ENCODE measurements around the gene UGP2.
"Not testable (repeated sequence)": the region's sequence is repeated elsewhere in the genome, so short reads cannot be mapped to it uniquely, and the experiment has no call there.

UGP2 gene

GRCh38 chr2:63841254-63842022 is at the start of gene UGP2:
TSS of gene UGP2 (plus strand) at chr2:63841896. CDS start at chr2:63842186, 290 bp downstream.
- peak; percentile 64 for DNase-seq (ENCODE audit: low read depth)

GRCh38 chr2:63792530-63792929 is 49.2 kb upstream of the UGP2 start:
- DNase-seq (ENCODE audit: low read depth): no peak

DNA sequence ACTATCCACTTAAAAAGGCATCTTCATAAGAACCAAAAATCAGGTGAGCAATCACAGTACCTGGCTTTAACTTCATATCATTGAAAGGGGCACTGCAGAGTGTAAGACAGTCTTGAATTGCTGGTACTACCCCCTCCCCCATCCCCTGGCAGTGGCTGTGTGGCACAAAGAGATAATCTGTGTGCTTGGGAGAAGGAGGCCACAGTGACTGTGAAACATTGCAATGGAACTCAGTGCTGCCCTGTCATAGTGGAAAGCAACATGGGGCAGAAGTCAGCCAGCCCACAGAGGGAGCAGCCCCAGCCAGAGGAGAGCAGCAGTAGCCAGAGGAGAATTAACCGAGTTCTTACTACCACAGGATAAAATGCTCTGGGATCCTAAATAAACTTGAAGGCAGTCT is 45.3 kb upstream of the UGP2 start:
- no peak for DNase-seq (ENCODE audit: low read depth)

GRCh38 chr2:63796796-63797195 is 44.9 kb upstream of the UGP2 start:
- no peak for DNase-seq (ENCODE audit: low read depth)

DNA sequence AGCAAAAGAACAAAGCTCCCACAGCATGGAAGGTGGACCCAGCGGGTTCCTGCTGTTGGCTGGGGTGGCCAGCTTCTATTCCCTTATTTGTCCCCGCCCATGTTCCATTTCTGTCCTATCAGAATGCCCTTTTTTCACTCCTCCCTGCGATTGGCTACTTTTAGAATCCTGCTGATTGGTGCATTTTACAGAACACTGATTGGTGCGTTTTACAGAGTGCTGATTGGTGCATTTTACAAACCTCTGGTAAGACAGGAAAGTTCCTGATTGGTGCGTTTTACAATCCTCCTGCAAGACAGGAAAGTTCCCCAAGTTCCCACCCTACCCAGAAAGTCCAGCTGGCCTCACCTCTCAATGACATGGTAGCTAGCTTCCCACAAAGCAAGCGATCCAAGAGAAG is 40.2 kb upstream of the UGP2 start:
- no peak for DNase-seq (ENCODE audit: low read depth)

GRCh38 chr2:63805412-63805811 is 36.3 kb upstream of the UGP2 start:
- DNase-seq (ENCODE audit: low read depth): no peak

DNA sequence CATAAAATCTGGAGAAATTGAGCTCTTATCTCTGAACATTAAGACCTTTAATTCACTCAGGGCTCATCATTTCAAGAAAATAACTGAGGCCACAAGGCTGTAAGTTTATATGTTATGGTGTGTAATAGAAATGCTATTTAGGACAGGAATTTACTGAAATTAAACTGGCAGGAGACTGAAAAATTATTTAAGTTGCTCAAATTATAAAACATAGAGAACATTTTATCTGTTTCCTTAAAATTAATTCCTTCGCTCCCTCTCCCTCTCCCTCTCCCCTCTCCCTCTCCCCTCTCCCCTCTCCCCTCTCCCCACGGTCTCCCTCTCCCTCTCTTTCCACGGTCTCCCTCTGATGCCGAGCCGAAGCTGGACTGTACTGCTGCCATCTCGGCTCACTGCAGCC is 33.7 kb upstream of the UGP2 start:
- not testable (repeated sequence) for DNase-seq (ENCODE audit: low read depth)

DNA sequence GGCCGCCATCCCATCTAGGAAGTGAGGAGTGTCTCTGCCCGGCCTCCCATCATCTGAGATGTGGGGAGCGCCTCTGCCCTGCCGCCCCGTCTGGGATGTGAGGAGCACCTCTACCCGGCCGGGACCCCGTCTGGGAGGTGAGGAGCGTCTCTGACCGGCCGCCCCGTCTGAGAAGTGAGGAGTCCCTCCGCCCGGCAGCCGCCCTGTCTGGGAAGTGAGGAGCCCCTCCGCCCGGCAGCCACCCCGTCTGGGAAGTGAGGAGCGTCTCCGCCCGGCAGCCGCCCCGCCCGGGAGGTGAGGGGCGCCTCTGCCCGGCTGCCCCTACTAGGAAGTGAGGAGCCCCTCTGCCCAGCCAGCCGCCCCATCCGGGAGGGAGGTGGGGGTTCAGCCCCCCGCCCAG is 32.8 kb upstream of the UGP2 start:
- DNase-seq (ENCODE audit: low read depth): not testable (repeated sequence)

DNA sequence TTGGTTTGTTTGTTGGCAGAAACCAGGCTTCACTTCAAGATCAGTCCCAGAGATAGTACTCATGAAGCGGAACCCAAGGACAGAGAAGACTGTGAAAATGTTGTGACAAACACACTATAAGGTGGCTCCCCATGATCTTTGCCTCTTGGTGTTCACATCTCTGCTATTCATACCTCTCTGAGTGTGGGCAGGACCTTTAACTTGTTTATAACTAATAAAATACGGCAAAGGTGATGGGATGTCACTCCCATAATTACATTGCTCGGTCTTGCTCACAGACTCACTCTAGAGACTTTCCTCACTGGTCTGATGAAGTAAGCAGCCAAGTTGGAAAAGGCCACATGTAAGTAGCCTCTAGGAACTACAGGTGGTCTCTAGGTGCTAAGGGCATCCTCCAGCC is 30.6 kb upstream of the UGP2 start:
- DNase-seq (ENCODE audit: low read depth): no peak

- not testable (repeated sequence) for DNase-seq (ENCODE audit: low read depth)
Observed at GRCh38 chr2:63811870-63812269, 29.8 kb upstream of the UGP2 start.

DNA sequence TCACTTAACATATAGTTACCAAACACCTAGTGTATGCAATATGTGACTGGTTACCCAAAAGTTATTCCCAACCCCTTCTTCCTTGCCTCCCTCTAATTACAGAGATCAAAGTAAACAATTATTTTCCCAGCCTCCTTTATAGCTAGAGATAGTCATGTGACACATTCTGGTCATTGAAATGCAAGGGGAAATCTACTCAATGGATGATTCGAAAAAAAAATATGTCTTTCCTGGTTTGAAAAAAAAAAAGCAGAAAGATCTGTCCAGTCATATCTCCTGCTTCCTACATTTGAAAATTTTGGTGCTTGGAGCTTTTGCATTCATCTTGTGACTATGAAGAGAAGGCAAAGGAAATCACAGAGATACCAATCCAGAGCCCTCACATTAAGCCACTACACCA is 27.6 kb upstream of the UGP2 start:
- DNase-seq (ENCODE audit: low read depth): no peak

DNA sequence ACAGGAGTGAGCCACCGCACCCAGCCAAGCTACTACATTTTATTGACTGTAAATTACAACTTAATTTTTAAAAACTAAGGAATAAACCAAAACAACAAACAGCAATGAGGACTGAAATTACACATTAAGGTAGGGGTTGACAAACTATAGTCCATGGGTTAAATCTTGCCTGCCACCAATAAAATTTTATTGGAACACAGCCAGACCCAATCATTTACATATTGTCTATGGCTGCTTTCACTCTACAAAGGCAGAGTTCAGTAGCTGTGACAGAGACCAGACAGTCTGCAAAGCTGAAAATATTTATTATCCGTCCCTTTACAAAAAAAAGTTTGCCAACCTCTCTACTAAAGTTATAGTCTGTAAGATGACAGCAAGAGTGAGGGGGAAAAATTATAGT is 24.3 kb upstream of the UGP2 start:
- DNase-seq (ENCODE audit: low read depth): no peak

- DNase-seq (ENCODE audit: low read depth): no peak
Observed at GRCh38 chr2:63818271-63818670, 23.4 kb upstream of the UGP2 start.

- DNase-seq (ENCODE audit: low read depth): no peak
Observed at GRCh38 chr2:63819256-63819655, 22.4 kb upstream of the UGP2 start.

DNA sequence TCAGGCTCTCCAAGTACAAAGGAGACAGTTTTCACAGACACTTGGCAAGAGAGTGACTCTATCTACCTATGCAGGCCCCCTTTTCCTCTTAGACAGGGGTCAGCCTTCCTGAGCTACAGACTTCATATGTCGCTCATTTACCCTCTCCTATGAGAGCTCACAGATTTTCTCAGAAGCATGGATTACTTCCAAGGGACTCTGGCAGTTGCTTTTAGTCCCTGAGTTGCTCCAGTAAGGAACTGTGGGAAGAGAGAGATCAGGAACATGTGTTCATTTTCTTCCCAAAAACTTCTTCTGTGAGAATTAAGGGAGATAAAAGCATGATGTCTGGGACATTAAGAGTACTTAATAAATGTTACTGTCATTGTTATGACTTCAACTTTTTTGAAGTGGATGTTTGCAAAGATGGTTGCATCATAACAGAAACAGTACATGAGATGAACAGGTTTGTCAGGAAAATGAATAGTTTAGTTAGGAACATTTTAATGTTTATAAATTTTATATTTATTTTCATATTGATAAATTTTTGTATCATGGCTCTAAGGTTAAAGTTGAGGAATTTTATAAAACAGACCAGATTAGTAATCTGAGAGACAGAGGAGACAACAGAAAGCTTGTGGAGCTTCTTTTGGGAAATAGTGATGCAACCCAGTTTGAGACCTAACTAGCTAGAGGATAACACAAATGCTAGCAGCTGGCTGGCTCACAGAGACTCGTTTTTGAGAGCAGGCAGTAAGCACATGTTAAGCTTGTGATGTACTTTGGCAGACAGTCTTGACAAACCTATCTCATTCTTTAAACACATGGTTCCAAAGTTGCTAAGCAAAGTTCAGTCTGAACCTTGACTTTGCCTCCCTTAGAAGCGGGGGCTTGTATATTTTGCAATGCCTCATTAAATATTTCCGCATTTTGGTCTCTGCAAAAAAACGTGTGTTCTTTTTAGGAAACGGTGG is 21.7 kb upstream of the UGP2 start:
- DNase-seq (ENCODE audit: low read depth): no peak

- no peak for DNase-seq (ENCODE audit: low read depth)
Observed at GRCh38 chr2:63820969-63821368, 20.7 kb upstream of the UGP2 start.

DNA sequence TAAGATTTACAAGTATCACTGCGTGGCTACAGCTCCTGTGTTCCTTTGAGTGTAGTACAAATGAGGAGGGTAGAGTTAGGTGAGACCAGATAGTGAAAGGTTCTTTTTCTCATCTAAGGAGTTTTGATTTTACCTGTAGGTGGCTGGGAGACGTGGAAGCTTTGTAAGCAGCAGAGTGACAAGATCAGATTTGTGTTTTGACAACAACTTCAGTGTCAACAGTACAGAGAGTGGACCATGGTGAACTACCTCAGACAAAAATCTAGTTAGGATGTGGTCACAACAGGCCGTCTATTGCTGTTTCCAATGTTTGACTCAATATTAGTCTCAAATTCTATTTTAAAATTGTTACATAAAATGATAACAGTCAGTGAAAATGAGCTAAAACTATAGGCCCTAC is 20.3 kb upstream of the UGP2 start:
- no peak for DNase-seq (ENCODE audit: low read depth)

DNA sequence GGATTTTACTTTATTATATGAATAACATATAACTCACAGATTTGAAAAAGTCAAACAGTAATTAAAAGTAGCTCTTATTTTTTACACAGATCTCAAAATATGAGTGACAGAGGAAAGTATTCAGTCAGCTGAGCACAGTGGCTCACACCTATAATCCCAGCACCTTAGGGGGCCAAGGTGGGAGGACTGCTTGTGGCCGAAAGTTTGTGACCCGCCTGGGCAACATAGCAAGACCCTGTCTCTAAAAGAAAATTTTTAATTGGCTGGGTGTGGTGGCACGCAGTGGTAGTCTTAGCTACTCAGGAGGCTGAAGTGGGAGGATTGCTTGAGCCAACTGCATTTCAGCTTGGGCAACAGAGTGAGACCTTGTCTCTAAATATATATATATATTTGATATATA is 19.2 kb upstream of the UGP2 start:
- DNase-seq (ENCODE audit: low read depth): no peak

DNA sequence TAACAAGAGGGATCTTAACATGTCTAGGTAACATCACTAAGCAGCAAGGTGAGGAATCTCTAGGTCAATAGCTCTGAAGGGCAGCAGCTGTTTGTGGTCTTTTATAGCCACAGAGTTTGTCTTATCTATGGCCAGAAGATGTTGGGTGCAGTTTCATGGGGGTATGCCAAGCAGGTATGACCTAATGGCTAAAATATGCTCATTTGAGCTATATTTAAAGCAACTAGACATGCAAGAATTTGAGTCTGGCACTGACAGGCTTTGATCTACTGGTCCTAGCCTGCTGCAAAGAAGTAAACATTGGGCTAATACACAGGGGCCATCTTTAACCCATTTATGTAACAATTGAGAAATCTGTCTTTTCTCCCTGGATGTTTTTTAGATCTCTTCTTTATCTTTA is 13.9 kb upstream of the UGP2 start:
- DNase-seq (ENCODE audit: low read depth): no peak

- DNase-seq (ENCODE audit: low read depth): no peak
Observed at GRCh38 chr2:63831176-63831575, 10.5 kb upstream of the UGP2 start.

DNA sequence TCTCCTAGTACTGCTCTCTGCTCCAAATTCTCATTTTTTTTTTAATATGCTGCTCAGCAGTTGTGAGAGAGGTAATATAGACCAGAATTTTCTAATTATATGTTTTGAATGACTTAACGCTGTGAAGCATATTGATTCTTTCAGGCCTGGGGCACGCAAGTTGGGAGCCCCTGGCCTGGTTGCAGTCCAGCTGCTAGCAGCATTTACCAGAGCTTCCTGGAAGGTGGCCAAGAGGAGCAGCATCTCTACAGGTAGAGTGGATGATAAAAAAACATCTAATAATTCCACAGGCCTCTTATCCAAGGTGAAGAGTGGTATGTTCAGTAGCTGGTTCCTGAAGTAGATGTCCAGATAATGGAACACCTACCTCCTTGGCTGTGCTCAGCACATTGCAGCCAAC is 7.3 kb upstream of the UGP2 start:
- DNase-seq (ENCODE audit: low read depth): no peak

DNA sequence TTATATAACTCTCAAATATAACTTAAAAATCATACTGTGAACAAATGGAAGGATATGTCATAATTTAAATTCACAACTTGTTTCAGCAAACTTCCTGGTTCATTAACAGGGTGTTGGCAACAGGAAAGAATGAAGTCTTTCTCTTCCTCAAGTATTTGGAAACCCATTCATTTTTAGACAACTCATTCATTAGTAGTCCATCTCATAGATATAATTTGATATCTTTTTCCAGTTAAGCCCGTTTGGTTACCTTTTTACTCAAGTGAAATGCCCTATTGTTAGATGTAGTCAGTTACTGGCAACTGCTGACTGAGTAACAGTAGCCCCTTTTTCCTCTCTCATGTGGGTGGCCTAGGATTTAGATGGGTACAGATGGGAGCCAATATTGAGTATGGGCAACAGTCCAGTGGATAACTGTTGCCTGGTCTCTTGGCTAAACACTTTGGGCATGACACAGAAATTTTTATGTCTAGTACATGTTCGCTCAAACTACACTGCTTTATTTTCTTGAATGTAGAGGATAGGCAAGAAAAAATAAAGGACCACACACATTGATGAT is 4.6 kb upstream of the UGP2 start:
- DNase-seq (ENCODE audit: low read depth): no peak

Data from stimulated activated CD8-positive, alpha-beta memory T cell treated with anti-CD3 and anti-CD28 coated beads, Interleukin-12 subunit alpha, Interleukin-12 subunit beta, amount 100 ng/mL, for 1 hour (primary cell).